Inflammatory macrophage treated with lipopolysaccharide for 4 hours (primary cell): Measurements from ENCODE around the gene ACSL5.
"Not testable (repeated sequence)": the region's sequence is repeated elsewhere in the genome, so short reads cannot be mapped to it uniquely, and the experiment has no call there.

ENCODE experiments used
- DNase-seq: peaks from one replicate; pipeline ENCODE4 v3.0.0-alpha.2; 2020

ACSL5 gene

GRCh38 chr10:112421731-112422130 is 47.8 kb downstream of the ACSL5 start:
- DNase-seq, result no peak

GRCh38 chr10:112424651-112425050 is 50.7 kb downstream of the ACSL5 start:
- no peak for DNase-seq

GRCh38 chr10:112426111-112426510 is 52.2 kb downstream of the ACSL5 start:
- peak; percentile 57 for DNase-seq

GRCh38 chr10:112429147-112429546 is 55.2 kb downstream of the ACSL5 start:
- no peak for DNase-seq

GRCh38 chr10:112429654-112430230 is 55.8 kb downstream of the ACSL5 start:
- DNase-seq, result no peak

- no peak for DNase-seq
Observed at GRCh38 chr10:112433136-112433535, 59.2 kb downstream of the ACSL5 start.

- peak; percentile 57 for DNase-seq
Observed at GRCh38 chr10:112434988-112435619, 61.2 kb downstream of the ACSL5 start.

- DNase-seq, result no peak
Observed at GRCh38 chr10:112438356-112438755, 64.4 kb downstream of the ACSL5 start.

GRCh38 chr10:112441520-112441919 is 67.6 kb downstream of the ACSL5 start:
- no peak for DNase-seq

- DNase-seq, result peak; percentile 17
Observed at GRCh38 chr10:112442063-112442462, 68.1 kb downstream of the ACSL5 start.

- peak; percentile 48 for DNase-seq
Observed at GRCh38 chr10:112446055-112446854, 72.3 kb downstream of the ACSL5 start.

- DNase-seq, result peak; percentile 84
Observed at GRCh38 chr10:112446855-112447619, 73.1 kb downstream of the ACSL5 start, which contains the start of the genes VTI1A and ZDHHC6. Gene VTI1A (plus strand): TSS chr10:112447215. CDS start chr10:112447374, 159 bp downstream. Gene ZDHHC6 (minus strand): TSS chr10:112446914. CDS start chr10:112445436, 1,478 bp downstream.

- DNase-seq, result no peak
Observed at GRCh38 chr10:112447620-112447928, 73.7 kb downstream of the ACSL5 start.

- DNase-seq, result peak; percentile 82
Observed at GRCh38 chr10:112448888-112449287, 75.0 kb downstream of the ACSL5 start.

- DNase-seq, result no peak
Observed at GRCh38 chr10:112454910-112455779, 81.2 kb downstream of the ACSL5 start.

- DNase-seq, result peak; percentile 11
Observed at GRCh38 chr10:112456533-112456932, 82.6 kb downstream of the ACSL5 start.

- DNase-seq, result no peak
Observed at GRCh38 chr10:112460366-112460765, 86.5 kb downstream of the ACSL5 start.

GRCh38 chr10:112461029-112461887 is 87.3 kb downstream of the ACSL5 start:
- DNase-seq, result peak; percentile 71

- DNase-seq, result not testable (repeated sequence)
Observed at GRCh38 chr10:112464074-112464473, 90.2 kb downstream of the ACSL5 start.

GRCh38 chr10:112465299-112465883 is 91.5 kb downstream of the ACSL5 start:
- DNase-seq, result peak; percentile 62

- no peak for DNase-seq
Observed at GRCh38 chr10:112466802-112467201, 92.9 kb downstream of the ACSL5 start.
